HCT116 (cell line): ENCODE results near the gene C11orf68. TPM values are rescaled to one million over a fixed set of nuclear protein-coding genes. Genes with fewer than 3 reads are reported as not detected.

ENCODE experiments used
- ATAC-seq: fragments of 200-7000 bp; cut with Tn5 transposase; 2 replicates; pipeline ENCODE4 v1.9.1; 2020; ENCODE audit warnings: mild to moderate bottlenecking, moderate library complexity
- BruUV-seq: library from RNA; stranded (reverse); fragments of 400-500 nt; replicated peaks from 2 replicates; lab custom pipeline; 2021; lab: Mats Ljungman, UMichigan
- CTCF ChIA-PET: fragments of 300-600 bp; sonication (Branson Sonifier 250); formaldehyde crosslinking; loops from one replicate; lab custom pipeline; 2021; ENCODE audit warnings: antibody characterized with exemption; lab: Charles Lee
- POLR2A ChIA-PET: fragments of 300-600, 350-600 bp; sonication (Branson Sonifier 250); formaldehyde crosslinking; loops from one replicate; lab custom pipeline; 2021; ENCODE audit warnings: antibody characterized with exemption; lab: Charles Lee
- RAD21 ChIA-PET, 2 experiments: fragments of 300-600 bp; sonication (Branson Sonifier 250); formaldehyde crosslinking; loops; one replicate each; lab custom pipeline; 2023; ENCODE audit warnings: low total read pairs in 2 of 2; ENCODE audit not compliant: uncharacterized antibody in 2 of 2, unreplicated experiment in 2 of 2, low non-redundant PET in 1 of 2; lab: Charles Lee
- DNase-seq: peaks from one replicate; pipeline ENCODE4 v3.0.0-alpha.2; 2010; ENCODE audit warnings: low read depth, low spot score
- H2AFZ ChIP-seq: fragments of 200-600 bp; shearing (Covaris generic), sonication (generic); 2 replicates; pipeline ENCODE4 v1.6.1; 2017; ENCODE audit warnings: low read depth, mixed run types, mixed read lengths, antibody characterized with exemption, low read length; ENCODE audit not compliant: poor library complexity, severe bottlenecking
- H3K27ac ChIP-seq: 2 replicates; pipeline ENCODE4 v1.5.1; 2012; ENCODE audit warnings: low read depth, low read length
- H3K27me3 ChIP-seq: fragments of 200-600 bp; sonication (generic); 2 replicates; pipeline ENCODE4 v1.6.1; 2016; ENCODE audit warnings: mixed run types, low read length, mixed read lengths; ENCODE audit not compliant: insufficient read depth
- H3K36me3 ChIP-seq, 2 experiments: fragments of 200-500 bp in 1 of 2; fragments of 200-600 bp in 1 of 2; sonication (Bioruptor generic) in 1 of 2; sonication (generic) in 1 of 2; 2 replicates each; pipeline versions ENCODE4 v1.5.1 to v1.6.1; 2014 to 2016; ENCODE audit warnings: low read length in 2 of 2, inconsistent platforms in 1 of 2, mixed read lengths in 1 of 2, mixed run types in 1 of 2; ENCODE audit not compliant: insufficient read depth in 2 of 2, control insufficient read depth in 1 of 2
- H3K4me1 ChIP-seq, 2 experiments: fragments of 200-600 bp in 1 of 2; sonication (generic) in 1 of 2; 2 replicates each; pipeline versions ENCODE4 v1.5.1 to v1.6.1; 2012 to 2017; ENCODE audit warnings: low read length in 2 of 2, inconsistent platforms in 1 of 2, mild to moderate bottlenecking in 1 of 2, mixed read lengths in 1 of 2, mixed run types in 1 of 2, moderate library complexity in 1 of 2; ENCODE audit not compliant: insufficient read depth in 2 of 2, control insufficient read depth in 1 of 2
- H3K4me2 ChIP-seq: fragments of 200-600 bp; sonication (generic); 2 replicates; pipeline ENCODE4 v1.6.1; 2017; ENCODE audit warnings: mixed run types, low read length, mixed read lengths
- H3K4me3 ChIP-seq, 2 experiments: fragments of 200-600 bp in 1 of 2; sonication (generic) in 1 of 2; replicated peaks in 1 of 2; 2 replicates each; pipeline ENCODE4 v1.5.1; 2011 to 2016; ENCODE audit warnings: low read length in 2 of 2, control low read depth in 1 of 2, low read depth in 1 of 2, mild to moderate bottlenecking in 1 of 2, mixed read lengths in 1 of 2, mixed run types in 1 of 2
- H3K79me2 ChIP-seq: fragments of 200-600 bp; sonication (generic); 2 replicates; pipeline ENCODE4 v1.6.1; 2017; ENCODE audit warnings: mild to moderate bottlenecking, mixed run types, low read length, moderate library complexity, mixed read lengths; ENCODE audit not compliant: insufficient read depth
- H3K9ac ChIP-seq: fragments of 200-600 bp; sonication (generic); 2 replicates; pipeline ENCODE4 v1.6.1; 2016; ENCODE audit warnings: low read length, mixed read lengths
- H3K9me2 ChIP-seq: fragments of 200-600 bp; sonication (generic), shearing (Covaris generic); 2 replicates; pipeline ENCODE4 v1.6.1; 2017; ENCODE audit warnings: mixed run types, mild to moderate bottlenecking, moderate library complexity; ENCODE audit not compliant: insufficient read depth
- H3K9me3 ChIP-seq, 2 experiments: fragments of 200-500 bp in 1 of 2; fragments of 200-600 bp in 1 of 2; sonication (Bioruptor generic) in 1 of 2; sonication (generic) in 1 of 2; 2 replicates each; pipeline ENCODE4 v1.6.1; 2014 to 2017; ENCODE audit warnings: low read length in 2 of 2, mixed read lengths in 2 of 2, inconsistent platforms in 1 of 2, low read depth in 1 of 2, mild to moderate bottlenecking in 1 of 2, mixed run types in 1 of 2, moderate library complexity in 1 of 2; ENCODE audit not compliant: control insufficient read depth in 1 of 2, insufficient read depth in 1 of 2
- H4K20me1 ChIP-seq: fragments of 200-600 bp; sonication (generic), shearing (Covaris generic); 2 replicates; pipeline ENCODE4 v1.6.1; 2017; ENCODE audit warnings: mixed run types, mild to moderate bottlenecking, moderate library complexity; ENCODE audit not compliant: insufficient read depth
- CTCF ChIP-seq, 3 experiments: fragments of 200-600 bp in 1 of 3; sonication (generic) in 1 of 3; IDR thresholded peaks in 2 of 3; conservative IDR thresholded peaks in 1 of 3; 2 replicates each; pipeline ENCODE4 v1.5.1; 2012 to 2017; ENCODE audit warnings: low read depth in 2 of 3, low read length in 2 of 3, antibody characterized with exemption in 1 of 3, borderline replicate concordance in 1 of 3, control low read depth in 1 of 3, mild to moderate bottlenecking in 1 of 3, mixed read lengths in 1 of 3, mixed run types in 1 of 3, moderate library complexity in 1 of 3; ENCODE audit not compliant: insufficient read depth in 1 of 3
- ELF1 ChIP-seq: IDR thresholded peaks from 2 replicates; pipeline ENCODE4 v1.6.1; 2012; ENCODE audit warnings: low read depth, borderline replicate concordance
- EZH2 ChIP-seq: fragments of 200-600 bp; sonication (generic); IDR thresholded peaks from 2 replicates; pipeline ENCODE4 v1.6.1; 2017; ENCODE audit warnings: antibody characterized with exemption, mixed run types
- EZH2phosphoT487 ChIP-seq: fragments of 200-600 bp; IDR thresholded peaks from 2 replicates; pipeline ENCODE4 v1.6.1; 2018; ENCODE audit warnings: antibody characterized with exemption, borderline replicate concordance
- FOSL1 ChIP-seq: IDR thresholded peaks from 2 replicates; pipeline ENCODE4 v1.6.1; 2012; ENCODE audit warnings: low read depth
- JUND ChIP-seq: IDR thresholded peaks from 2 replicates; pipeline ENCODE4 v1.6.1; 2012
- MAX ChIP-seq: IDR thresholded peaks from 2 replicates; pipeline ENCODE4 v1.6.1; 2012
- POLR2AphosphoS5 ChIP-seq: IDR thresholded peaks from 2 replicates; pipeline ENCODE4 v1.6.1; 2011; ENCODE audit warnings: mild to moderate bottlenecking, low read depth, low read length, moderate library complexity
- SP1 ChIP-seq: IDR thresholded peaks from 2 replicates; pipeline ENCODE4 v1.6.1; 2012; ENCODE audit warnings: low read depth
- TCF7L2 ChIP-seq: IDR thresholded peaks from 2 replicates; pipeline ENCODE4 v1.7.0; 2011; ENCODE audit warnings: borderline replicate concordance, inconsistent platforms; ENCODE audit not compliant: insufficient read depth, insufficient read length; ENCODE audit errors: extremely low read depth
- YY1 ChIP-seq: IDR thresholded peaks from 2 replicates; pipeline ENCODE4 v1.6.1; 2011; ENCODE audit warnings: low read length, low read depth, moderate library complexity, mild to moderate bottlenecking; ENCODE audit not compliant: insufficient replicate concordance; ENCODE audit errors: extremely low read depth
- intact Hi-C: fragments of 100-400 bp; cut with micrococcal nuclease; formaldehyde crosslinking; loops from 2 replicates; pipeline ENCODE4 v1.10.0; 2022
- total RNA-seq: library from RNA; stranded (reverse); gene quantifications from one replicate; pipeline ENCODE4 v1.2.1, GENCODE V29; 2021; ENCODE audit not compliant: unreplicated experiment

Gene C11orf68
- total RNA-seq, 1 experiment from 2014 or later, result 49.8 TPM

- ChIA-PET CTCF (no interaction called here), POLR2A (no interaction called here), RAD21 (interaction anchor here in 1 of 2 experiments (0.6 kb wide), 1 partner anchor 49 kb away, joined by 5 read pairs; no protein-coding TSS in a partner anchor)
- H3K27ac ChIP-seq, result no peak overlapping the region
- H3K36me3 ChIP-seq, result no peaks in the 10 kb centered on the region
- BruUV-seq, result no TSS peak
- H3K4me3 ChIP-seq, result no peak overlapping the region
- H3K79me2 ChIP-seq, result no peaks in the 10 kb centered on the region
- no peak for ATAC-seq
- H4K20me1 ChIP-seq, result no peaks in the 10 kb centered on the region
- no peak overlapping the region for H3K9ac ChIP-seq
- no peaks in the 10 kb centered on the region for H3K9me2 ChIP-seq
- intact Hi-C loops, result no loop called here
- H3K4me2 ChIP-seq, result no peak overlapping the region
- no peaks in the 10 kb centered on the region for H3K27me3 ChIP-seq
- H3K4me1 ChIP-seq, result no peaks in the 10 kb centered on the region
- H3K9me3 ChIP-seq, result no peaks in the 10 kb centered on the region
- DNase-seq, result no peak
- H2AFZ ChIP-seq, result no peak overlapping the region
- TF ChIP-seq FOSL1 (no peak), MAX (no peak), EZH2phosphoT487 (no peak), SP1 (no peak), EZH2 (no peak), ELF1 (no peak)
These were observed 28.3 kb upstream of the C11orf68 start for GRCh38 chr11:65947133-65947532.

GRCh38 chr11:65946655-65947054 lies 27.8 kb upstream of the C11orf68 start:
- BruUV-seq, result no TSS peak
- Histone ChIP-seq H3K36me3 (no peaks in the 10 kb centered on the region), H3K79me2 (no peaks in the 10 kb centered on the region), H4K20me1 (no peaks in the 10 kb centered on the region), H3K4me1 (no peaks in the 10 kb centered on the region), H3K27me3 (no peaks in the 10 kb centered on the region), H3K9me2 (no peaks in the 10 kb centered on the region), H2AFZ (no peak overlapping the region), H3K9ac (no peak overlapping the region), H3K9me3 (no peaks in the 10 kb centered on the region), H3K4me2 (no peak overlapping the region), H3K4me3 (no peak overlapping the region), H3K27ac (no peak overlapping the region)
- ChIA-PET CTCF (no interaction called here), RAD21 (interaction anchor here in 1 of 2 experiments (0.6 kb wide), 1 partner anchor 49 kb away, joined by 5 read pairs; no protein-coding TSS in a partner anchor), POLR2A (no interaction called here)
- intact Hi-C loops, result no loop called here
- ATAC-seq, result no peak
- TF ChIP-seq MAX (no peak), CTCF (IDR thresholded peaks at IDR 0.05 in 2 of 3, conservative IDR thresholded peaks at IDR 0.05 in 1 of 3; ENCODE audit: borderline replicate concordance in 1 of 3, insufficient read depth in 1 of 3, low read depth in 2 of 3, low read length in 2 of 3) (no peak), EZH2phosphoT487 (no peak), TCF7L2 (no peak), POLR2AphosphoS5 (no peak), JUND (no peak), YY1 (no peak), EZH2 (no peak)
- no peak for DNase-seq
